ENCODE results near the gene HAUS2. TPM values are rescaled to one million over a fixed set of nuclear protein-coding genes. Genes with fewer than 3 reads are reported as not detected.
"Not testable (repeated sequence)": the region's sequence is repeated elsewhere in the genome, so short reads cannot be mapped to it uniquely, and the experiment has no call there.

Gene HAUS2
- total RNA-seq, 2 donors from 2014 or later, result 43.4 to 61.7 TPM

- Mint-ChIP-seq H3K9me3 (no peaks in the 10 kb centered on the region), H3K4me1 (peaks cover 39% of the 10 kb centered on the region)
- peak; percentile 23 for ATAC-seq (replicated peaks)
Observed at GRCh38 chr15:42549032-42549491, 424 bp downstream of the HAUS2 start.

GRCh38 chr15:42549741-42550392 is 1.2 kb downstream of the HAUS2 start:
- peaks cover 40% of the 10 kb centered on the region for H3K4me1 Mint-ChIP-seq

More at GRCh38 chr15:42549032-42549491, 424 bp downstream of the HAUS2 start:
- H3K27ac Mint-ChIP-seq, result peak overlapping the region; percentile 99
- H3K36me3 Mint-ChIP-seq (ENCODE audit: low read depth), result peaks cover 73% of the 10 kb centered on the region
- peak overlapping the region; percentile 99 for H3K4me3 Mint-ChIP-seq
- no peaks in the 10 kb centered on the region for H3K27me3 Mint-ChIP-seq

GRCh38 chr15:42553554-42553953 is 4.9 kb downstream of the HAUS2 start:
- no peaks in the 10 kb centered on the region for H3K9me3 Mint-ChIP-seq
- no peak for ATAC-seq (replicated peaks)
- no peak overlapping the region for H3K4me3 Mint-ChIP-seq
- H3K4me1 Mint-ChIP-seq, result peaks cover 17% of the 10 kb centered on the region
- H3K36me3 Mint-ChIP-seq (ENCODE audit: low read depth), result peaks cover 54% of the 10 kb centered on the region
- H3K27me3 Mint-ChIP-seq, result no peaks in the 10 kb centered on the region
- H3K27ac Mint-ChIP-seq, result peak overlapping the region; percentile 44

More at GRCh38 chr15:42549741-42550392, 1.2 kb downstream of the HAUS2 start:
- H3K27ac Mint-ChIP-seq, result peak overlapping the region; percentile 99
- no peaks in the 10 kb centered on the region for H3K9me3 Mint-ChIP-seq
- H3K36me3 Mint-ChIP-seq (ENCODE audit: low read depth), result peaks cover 67% of the 10 kb centered on the region
- peak overlapping the region; percentile 99 for H3K4me3 Mint-ChIP-seq
- H3K27me3 Mint-ChIP-seq, result no peaks in the 10 kb centered on the region
- ATAC-seq (replicated peaks), result no peak

GRCh38 chr15:42556550-42557207 is 8.0 kb downstream of the HAUS2 start:
- H3K4me1 Mint-ChIP-seq, result peaks cover 10% of the 10 kb centered on the region
- H3K27ac Mint-ChIP-seq; H3K27me3 Mint-ChIP-seq; H3K9me3 Mint-ChIP-seq; ATAC-seq (replicated peaks); H3K4me3 Mint-ChIP-seq: not testable (repeated sequence)
- peaks cover 67% of the 10 kb centered on the region for H3K36me3 Mint-ChIP-seq (ENCODE audit: low read depth)

- H3K27me3 Mint-ChIP-seq, result no peaks in the 10 kb centered on the region
- peaks cover 74% of the 10 kb centered on the region for H3K36me3 Mint-ChIP-seq (ENCODE audit: low read depth)
- no peak for ATAC-seq (replicated peaks)
- H3K4me3 Mint-ChIP-seq, result no peak overlapping the region
- H3K27ac Mint-ChIP-seq, result no peak overlapping the region
- no peaks in the 10 kb centered on the region for H3K9me3 Mint-ChIP-seq
- H3K4me1 Mint-ChIP-seq, result peaks cover 5% of the 10 kb centered on the region
Observed at GRCh38 chr15:42558739-42559138, 10.1 kb downstream of the HAUS2 start.

- Mint-ChIP-seq H3K36me3 (ENCODE audit: low read depth) (no peaks in the 10 kb centered on the region), H3K27ac (peak within 1 kb of the TSS; percentile 62), H3K4me3 (peak within 1 kb of the TSS; percentile 92), H3K27me3 (peaks cover 10% of the 10 kb centered on the region), H3K9me3 (no peaks in the 10 kb centered on the region), H3K4me1 (peaks cover 13% of the 10 kb centered on the region)
- peak; percentile 95 for ATAC-seq (replicated peaks)
Observed at GRCh38 chr15:42575188-42576039, 26.8 kb downstream of the HAUS2 start, which contains the start of gene STARD9. TSS of gene STARD9 (plus strand) at chr15:42575606. CDS start at chr15:42575716, 110 bp downstream.

GRCh38 chr15:42576040-42576594 is 27.5 kb downstream of the HAUS2 start:
- H3K9me3 Mint-ChIP-seq, result no peaks in the 10 kb centered on the region
- H3K36me3 Mint-ChIP-seq (ENCODE audit: low read depth), result no peaks in the 10 kb centered on the region
- peaks cover 10% of the 10 kb centered on the region for H3K27me3 Mint-ChIP-seq
- H3K4me3 Mint-ChIP-seq, result peak overlapping the region; percentile 92
- no peak for ATAC-seq (replicated peaks)
- peak overlapping the region; percentile 62 for H3K27ac Mint-ChIP-seq
- peaks cover 17% of the 10 kb centered on the region for H3K4me1 Mint-ChIP-seq

- no peak for ATAC-seq (replicated peaks)
- H3K27me3 Mint-ChIP-seq, result peaks cover 10% of the 10 kb centered on the region
- no peak overlapping the region for H3K27ac Mint-ChIP-seq
- no peaks in the 10 kb centered on the region for H3K9me3 Mint-ChIP-seq
- H3K36me3 Mint-ChIP-seq (ENCODE audit: low read depth), result no peaks in the 10 kb centered on the region
- peak overlapping the region; percentile 92 for H3K4me3 Mint-ChIP-seq
- peaks cover 18% of the 10 kb centered on the region for H3K4me1 Mint-ChIP-seq
Observed at GRCh38 chr15:42576776-42577175, 28.1 kb downstream of the HAUS2 start.

GRCh38 chr15:42577514-42578031 is 28.9 kb downstream of the HAUS2 start:
- no peaks in the 10 kb centered on the region for H3K36me3 Mint-ChIP-seq (ENCODE audit: low read depth)
- peak overlapping the region; percentile 92 for H3K4me3 Mint-ChIP-seq
- no peak overlapping the region for H3K27ac Mint-ChIP-seq
- ATAC-seq (replicated peaks), result no peak
- peaks cover 10% of the 10 kb centered on the region for H3K27me3 Mint-ChIP-seq
- no peaks in the 10 kb centered on the region for H3K9me3 Mint-ChIP-seq
- H3K4me1 Mint-ChIP-seq, result peaks cover 18% of the 10 kb centered on the region

GRCh38 chr15:42578984-42579537 is 30.4 kb downstream of the HAUS2 start:
- H3K9me3 Mint-ChIP-seq, result no peaks in the 10 kb centered on the region
- H3K36me3 Mint-ChIP-seq (ENCODE audit: low read depth), result no peaks in the 10 kb centered on the region
- peaks cover 10% of the 10 kb centered on the region for H3K27me3 Mint-ChIP-seq
- no peak for ATAC-seq (replicated peaks)
- H3K4me1 Mint-ChIP-seq, result peaks cover 18% of the 10 kb centered on the region
- no peak overlapping the region for H3K4me3 Mint-ChIP-seq
- H3K27ac Mint-ChIP-seq, result no peak overlapping the region

GRCh38 chr15:42581272-42581730 is 32.7 kb downstream of the HAUS2 start:
- peak; percentile 100 for ATAC-seq (replicated peaks)
- Mint-ChIP-seq H3K27me3 (peaks cover 8% of the 10 kb centered on the region), H3K36me3 (ENCODE audit: low read depth) (no peaks in the 10 kb centered on the region), H3K9me3 (no peaks in the 10 kb centered on the region), H3K27ac (peak overlapping the region; percentile 18), H3K4me1 (peaks cover 16% of the 10 kb centered on the region), H3K4me3 (peak overlapping the region; percentile 76)

GRCh38 chr15:42582569-42583375 is 34.1 kb downstream of the HAUS2 start:
- Mint-ChIP-seq H3K9me3 (no peaks in the 10 kb centered on the region), H3K36me3 (ENCODE audit: low read depth) (no peaks in the 10 kb centered on the region), H3K27ac (no peak overlapping the region), H3K4me1 (peaks cover 11% of the 10 kb centered on the region), H3K27me3 (peaks cover 5% of the 10 kb centered on the region), H3K4me3 (peak overlapping the region; percentile 76)
- ATAC-seq (replicated peaks), result no peak

All from activated T-helper 17 cell treated with anti-CD3 and anti-CD28 coated beads, Interleukin-2, amount 50 U/mL, for 72 hours (primary cell).